ENCODE results near the gene ARPC5. TPM values are rescaled to one million over a fixed set of nuclear protein-coding genes. Genes with fewer than 3 reads are reported as not detected.

Gene ARPC5
- total and polyA plus RNA-seq, 9 of the 15 experiments (the other 6 are each of a cell fraction or from before 2014, with no cell fraction given): 71.8 to 150 (median 91.6) TPM

DNA sequence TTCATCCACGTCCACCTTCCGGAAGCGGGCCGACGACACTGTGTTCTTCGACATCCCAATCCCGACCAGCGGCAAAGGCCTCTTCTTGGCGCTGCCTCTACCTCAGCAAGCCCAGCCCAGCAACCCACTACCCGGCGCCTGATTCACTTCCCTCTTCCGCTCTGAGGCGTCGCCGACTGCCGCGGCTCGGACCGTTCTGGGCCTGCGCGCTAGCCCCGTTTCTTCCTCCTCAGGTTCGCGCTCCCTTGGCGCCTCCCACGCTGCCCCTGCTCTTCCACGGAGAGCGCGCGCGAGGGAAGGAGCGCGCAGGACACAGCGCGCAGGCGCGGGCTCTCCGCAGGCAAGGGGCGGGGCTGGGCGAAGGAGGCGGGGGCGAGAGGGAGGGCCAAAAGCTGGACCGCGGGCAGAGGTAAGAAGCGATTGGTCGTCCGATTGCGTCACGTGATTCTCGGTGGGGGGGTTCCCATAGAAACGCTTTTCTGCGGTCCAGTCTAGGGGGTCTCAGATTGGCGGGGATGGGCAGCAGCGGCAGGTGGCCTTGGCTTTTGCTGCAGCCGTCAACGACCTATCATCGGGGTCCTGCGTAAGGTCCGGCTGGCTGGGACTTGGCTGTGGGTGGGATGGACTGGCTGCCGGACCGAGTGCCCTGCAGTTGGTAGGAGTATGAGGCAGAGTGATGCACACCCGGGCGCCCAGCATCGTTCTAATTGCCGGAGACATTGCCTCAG, at the start of gene ARPC5 (continued):
- TF ChIP-seq, protein P1, sequence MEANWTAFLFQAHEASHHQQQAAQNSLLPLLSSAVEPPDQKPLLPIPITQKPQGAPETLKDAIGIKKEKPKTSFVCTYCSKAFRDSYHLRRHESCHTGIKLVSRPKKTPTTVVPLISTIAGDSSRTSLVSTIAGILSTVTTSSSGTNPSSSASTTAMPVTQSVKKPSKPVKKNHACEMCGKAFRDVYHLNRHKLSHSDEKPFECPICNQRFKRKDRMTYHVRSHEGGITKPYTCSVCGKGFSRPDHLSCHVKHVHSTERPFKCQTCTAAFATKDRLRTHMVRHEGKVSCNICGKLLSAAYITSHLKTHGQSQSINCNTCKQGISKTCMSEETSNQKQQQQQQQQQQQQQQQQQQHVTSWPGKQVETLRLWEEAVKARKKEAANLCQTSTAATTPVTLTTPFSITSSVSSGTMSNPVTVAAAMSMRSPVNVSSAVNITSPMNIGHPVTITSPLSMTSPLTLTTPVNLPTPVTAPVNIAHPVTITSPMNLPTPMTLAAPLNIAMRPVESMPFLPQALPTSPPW (CRISPR knock-in tag; IDR thresholded peaks at IDR 0.05): peak; percentile 96
- TF ChIP-seq, protein P2, sequence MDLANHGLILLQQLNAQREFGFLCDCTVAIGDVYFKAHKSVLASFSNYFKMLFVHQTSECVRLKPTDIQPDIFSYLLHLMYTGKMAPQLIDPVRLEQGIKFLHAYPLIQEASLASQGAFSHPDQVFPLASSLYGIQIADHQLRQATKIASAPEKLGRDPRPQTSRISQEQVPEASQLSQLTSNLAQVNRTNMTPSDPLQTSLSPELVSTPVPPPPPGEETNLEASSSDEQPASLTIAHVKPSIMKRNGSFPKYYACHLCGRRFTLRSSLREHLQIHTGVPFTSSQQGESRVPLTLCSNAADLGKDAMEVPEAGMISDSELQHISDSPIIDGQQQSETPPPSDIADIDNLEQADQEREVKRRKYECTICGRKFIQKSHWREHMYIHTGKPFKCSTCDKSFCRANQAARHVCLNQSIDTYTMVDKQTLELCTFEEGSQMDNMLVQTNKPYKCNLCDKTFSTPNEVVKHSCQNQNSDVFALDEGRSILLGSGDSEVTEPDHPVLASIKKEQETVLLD (IDR thresholded peaks at IDR 0.05): peak; percentile 96
- TF ChIP-seq ZFX (CRISPR knock-in tag; IDR thresholded peaks at IDR 0.05) (peak; percentile 91), KDM4B (IDR thresholded peaks at IDR 0.05; ENCODE audit: borderline replicate concordance in 2 of 2, low read depth in 1 of 2) (0 out of 4 replicates have a peak, but pooled peaks of 1 of the 2 experiments have one; percentile 5), CEBPG (CRISPR knock-in tag; IDR thresholded peaks at IDR 0.05) (peak; percentile 74), CEBPG (tag; conservative IDR thresholded peaks at IDR 0.05 in 1 of 2, IDR thresholded peaks at IDR 0.05 in 1 of 2) (peak; percentile 92 to 94), RFX1 (IDR thresholded peaks at IDR 0.05) (peak; percentile 94), TAF1 (IDR thresholded peaks at IDR 0.05; ENCODE audit: control insufficient read depth, extremely low read depth, insufficient read depth, low read length, severe bottlenecking) (peak; percentile 86)
- TF ChIP-seq, protein P3, sequence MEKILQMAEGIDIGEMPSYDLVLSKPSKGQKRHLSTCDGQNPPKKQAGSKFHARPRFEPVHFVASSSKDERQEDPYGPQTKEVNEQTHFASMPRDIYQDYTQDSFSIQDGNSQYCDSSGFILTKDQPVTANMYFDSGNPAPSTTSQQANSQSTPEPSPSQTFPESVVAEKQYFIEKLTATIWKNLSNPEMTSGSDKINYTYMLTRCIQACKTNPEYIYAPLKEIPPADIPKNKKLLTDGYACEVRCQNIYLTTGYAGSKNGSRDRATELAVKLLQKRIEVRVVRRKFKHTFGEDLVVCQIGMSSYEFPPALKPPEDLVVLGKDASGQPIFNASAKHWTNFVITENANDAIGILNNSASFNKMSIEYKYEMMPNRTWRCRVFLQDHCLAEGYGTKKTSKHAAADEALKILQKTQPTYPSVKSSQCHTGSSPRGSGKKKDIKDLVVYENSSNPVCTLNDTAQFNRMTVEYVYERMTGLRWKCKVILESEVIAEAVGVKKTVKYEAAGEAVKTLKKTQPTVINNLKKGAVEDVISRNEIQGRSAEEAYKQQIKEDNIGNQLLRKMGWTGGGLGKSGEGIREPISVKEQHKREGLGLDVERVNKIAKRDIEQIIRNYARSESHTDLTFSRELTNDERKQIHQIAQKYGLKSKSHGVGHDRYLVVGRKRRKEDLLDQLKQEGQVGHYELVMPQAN (IDR thresholded peaks at IDR 0.05; ENCODE audit: borderline replicate concordance): peak; percentile 68; the same call in 1 of the 2 replicates
- TF ChIP-seq, protein P4, sequence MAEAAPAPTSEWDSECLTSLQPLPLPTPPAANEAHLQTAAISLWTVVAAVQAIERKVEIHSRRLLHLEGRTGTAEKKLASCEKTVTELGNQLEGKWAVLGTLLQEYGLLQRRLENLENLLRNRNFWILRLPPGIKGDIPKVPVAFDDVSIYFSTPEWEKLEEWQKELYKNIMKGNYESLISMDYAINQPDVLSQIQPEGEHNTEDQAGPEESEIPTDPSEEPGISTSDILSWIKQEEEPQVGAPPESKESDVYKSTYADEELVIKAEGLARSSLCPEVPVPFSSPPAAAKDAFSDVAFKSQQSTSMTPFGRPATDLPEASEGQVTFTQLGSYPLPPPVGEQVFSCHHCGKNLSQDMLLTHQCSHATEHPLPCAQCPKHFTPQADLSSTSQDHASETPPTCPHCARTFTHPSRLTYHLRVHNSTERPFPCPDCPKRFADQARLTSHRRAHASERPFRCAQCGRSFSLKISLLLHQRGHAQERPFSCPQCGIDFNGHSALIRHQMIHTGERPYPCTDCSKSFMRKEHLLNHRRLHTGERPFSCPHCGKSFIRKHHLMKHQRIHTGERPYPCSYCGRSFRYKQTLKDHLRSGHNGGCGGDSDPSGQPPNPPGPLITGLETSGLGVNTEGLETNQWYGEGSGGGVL (CRISPR knock-in tag; IDR thresholded peaks at IDR 0.05): no peak
- TF ChIP-seq, protein P5, sequence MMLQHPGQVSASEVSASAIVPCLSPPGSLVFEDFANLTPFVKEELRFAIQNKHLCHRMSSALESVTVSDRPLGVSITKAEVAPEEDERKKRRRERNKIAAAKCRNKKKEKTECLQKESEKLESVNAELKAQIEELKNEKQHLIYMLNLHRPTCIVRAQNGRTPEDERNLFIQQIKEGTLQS (IDR thresholded peaks at IDR 0.05): peak; percentile 96
- TF ChIP-seq, protein P5 (CRISPR knock-in tag; conservative IDR thresholded peaks at IDR 0.05): no peak
- TF ChIP-seq, protein P6, sequence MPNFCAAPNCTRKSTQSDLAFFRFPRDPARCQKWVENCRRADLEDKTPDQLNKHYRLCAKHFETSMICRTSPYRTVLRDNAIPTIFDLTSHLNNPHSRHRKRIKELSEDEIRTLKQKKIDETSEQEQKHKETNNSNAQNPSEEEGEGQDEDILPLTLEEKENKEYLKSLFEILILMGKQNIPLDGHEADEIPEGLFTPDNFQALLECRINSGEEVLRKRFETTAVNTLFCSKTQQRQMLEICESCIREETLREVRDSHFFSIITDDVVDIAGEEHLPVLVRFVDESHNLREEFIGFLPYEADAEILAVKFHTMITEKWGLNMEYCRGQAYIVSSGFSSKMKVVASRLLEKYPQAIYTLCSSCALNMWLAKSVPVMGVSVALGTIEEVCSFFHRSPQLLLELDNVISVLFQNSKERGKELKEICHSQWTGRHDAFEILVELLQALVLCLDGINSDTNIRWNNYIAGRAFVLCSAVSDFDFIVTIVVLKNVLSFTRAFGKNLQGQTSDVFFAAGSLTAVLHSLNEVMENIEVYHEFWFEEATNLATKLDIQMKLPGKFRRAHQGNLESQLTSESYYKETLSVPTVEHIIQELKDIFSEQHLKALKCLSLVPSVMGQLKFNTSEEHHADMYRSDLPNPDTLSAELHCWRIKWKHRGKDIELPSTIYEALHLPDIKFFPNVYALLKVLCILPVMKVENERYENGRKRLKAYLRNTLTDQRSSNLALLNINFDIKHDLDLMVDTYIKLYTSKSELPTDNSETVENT (CRISPR knock-in tag; IDR thresholded peaks at IDR 0.05): peak; percentile 90
- TF ChIP-seq, protein P7, sequence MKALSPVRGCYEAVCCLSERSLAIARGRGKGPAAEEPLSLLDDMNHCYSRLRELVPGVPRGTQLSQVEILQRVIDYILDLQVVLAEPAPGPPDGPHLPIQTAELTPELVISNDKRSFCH (CRISPR knock-in tag; IDR thresholded peaks at IDR 0.05): no peak
- TF ChIP-seq, protein P7 (tag; IDR thresholded peaks at IDR 0.05): peak; percentile 84

All from K562 (cell line).